SW 1271 (cell line): Measurements from ENCODE around the gene NCKAP5.

Source experiments
- DNase-seq, 2 experiments: peaks; one replicate each; lab custom pipeline; 2025; lab: John Stamatoyannopoulos, UW

The NCKAP5 gene

DNA sequence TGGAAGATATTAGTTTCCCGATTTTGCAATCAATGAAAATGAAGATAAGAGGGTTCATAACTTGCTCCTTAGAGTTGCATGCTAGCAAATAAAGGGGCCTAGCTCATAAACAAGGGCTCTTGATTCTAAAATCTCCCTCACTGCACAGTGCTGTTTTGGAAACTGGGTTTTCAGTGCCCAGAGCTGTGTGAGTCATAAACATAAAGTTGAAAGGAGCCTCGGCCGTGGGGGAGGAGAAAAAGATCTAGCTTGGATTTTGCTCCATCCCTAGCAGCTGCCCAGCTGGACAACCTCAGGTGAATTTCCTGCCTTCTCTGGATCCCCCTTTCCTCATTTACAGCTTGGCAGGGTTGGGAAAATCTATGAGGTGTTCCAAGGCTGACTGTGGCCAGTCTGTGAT is 940.7 kb downstream of the NCKAP5 start:
- DNase-seq = no peak

- no peak for DNase-seq
These were observed 945.0 kb downstream of the NCKAP5 start for GRCh38 chr2:132623096-132623839.
